Lower lobe of right lung (tissue), 2 donors: Measurements from ENCODE around the gene YIPF2. TPM values are rescaled to one million over a fixed set of nuclear protein-coding genes. Genes with fewer than 3 reads are reported as not detected.
"Not testable (repeated sequence)": the region's sequence is repeated elsewhere in the genome, so short reads cannot be mapped to it uniquely, and the experiment has no call there.

Experiments used
- ATAC-seq, 2 donors: fragments of 200-7000 bp; cut with Tn5 transposase; one replicate each; pipeline ENCODE4 v1.9.1; 2020 to 2022; ENCODE audit warnings: mild to moderate bottlenecking in 2 of 2, moderate library complexity in 2 of 2
- DNase-seq: peaks from one replicate; pipeline ENCODE4 v3.0.0-alpha.2; 2020
- H3K27ac ChIP-seq: fragments of 200-600 bp; one replicate; pipeline ENCODE4 v1.8.0; 2022
- H3K27me3 ChIP-seq: fragments of 200-600 bp; one replicate; pipeline ENCODE4 v1.8.0; 2022; ENCODE audit warnings: low read depth
- H3K36me3 ChIP-seq: fragments of 200-600 bp; one replicate; pipeline ENCODE4 v1.8.0; 2022; ENCODE audit warnings: mild to moderate bottlenecking
- H3K4me1 ChIP-seq: fragments of 200-600 bp; one replicate; pipeline ENCODE4 v1.8.0; 2022
- H3K4me3 ChIP-seq: fragments of 200-600 bp; one replicate; pipeline ENCODE4 v1.8.0; 2022; ENCODE audit warnings: mild to moderate bottlenecking
- H3K9me3 ChIP-seq: fragments of 200-600 bp; one replicate; pipeline ENCODE4 v1.8.0; 2022
- CTCF ChIP-seq: fragments of 200-600 bp; IDR thresholded peaks from one replicate; pipeline ENCODE4 v1.8.0; 2022; ENCODE audit warnings: antibody characterized with exemption, mild to moderate bottlenecking
- intact Hi-C: fragments of 100-400 bp; cut with DNase I; formaldehyde crosslinking; loops from one replicate; pipeline ENCODE4 v1.11.0; 2022
- total RNA-seq: library from RNA; stranded (reverse); fragmentation: NEBNext Ultra II Directional; extraction: Animal tissue kit (Norgen Biotek cat#: 25700); gene quantifications from one replicate; pipeline ENCODE4 v1.2.1, GENCODE V29; 2021
- donor health status: DM: no; HTN: yes; CAD: no; lungs with severe emphysema.

The YIPF2 gene
- total RNA-seq, 1 donor from 2014 or later = 42.2 TPM

GRCh38 chr19:10963865-10964264 is 35.4 kb upstream of the YIPF2 start:
- H3K4me1 ChIP-seq = peaks cover 51% of the 10 kb centered on the region
- TF ChIP-seq CTCF = no peak
- peak overlapping the region; percentile 36 for H3K27ac ChIP-seq
- H3K9me3 ChIP-seq = no peaks in the 10 kb centered on the region
- no peak overlapping the region for H3K4me3 ChIP-seq
- no peaks in the 10 kb centered on the region for H3K36me3 ChIP-seq
- H3K27me3 ChIP-seq = no peaks in the 10 kb centered on the region
- DNase-seq (no peak), ATAC-seq (no peak)
- intact Hi-C loops = no loop called here

- no peak for TF ChIP-seq CTCF
- intact Hi-C loops = no loop called here
- Histone ChIP-seq H3K27ac (peak overlapping the region; percentile 46), H3K4me3 (no peak overlapping the region), H3K36me3 (no peaks in the 10 kb centered on the region), H3K9me3 (no peaks in the 10 kb centered on the region), H3K4me1 (peaks cover 42% of the 10 kb centered on the region), H3K27me3 (no peaks in the 10 kb centered on the region)
- no peak for ATAC-seq
- DNase-seq = no peak
These were observed 34.4 kb upstream of the YIPF2 start for GRCh38 chr19:10962863-10963262.

GRCh38 chr19:10961073-10961860 is 32.8 kb upstream of the YIPF2 start:
- Histone ChIP-seq H3K27ac (peak overlapping the region; percentile 81), H3K36me3 (no peaks in the 10 kb centered on the region), H3K4me3 (peak overlapping the region; percentile 85), H3K9me3 (no peaks in the 10 kb centered on the region), H3K27me3 (no peaks in the 10 kb centered on the region), H3K4me1 (peaks cover 41% of the 10 kb centered on the region)
- no peak for TF ChIP-seq CTCF
- peak; percentile 43 to 54 for ATAC-seq
- intact Hi-C loops = no loop called here
- DNase-seq = peak; percentile 51

GRCh38 chr19:10960314-10961072 is 32.1 kb upstream of the YIPF2 start, which contains the start of gene SMARCA4:
Gene SMARCA4, plus strand, starts transcription at chr19:10961030. Its CDS starts 23,122 bp downstream, at chr19:10984152.
- Histone ChIP-seq H3K4me3 (peak within 1 kb of the TSS; percentile 89), H3K27ac (peak within 1 kb of the TSS; percentile 99), H3K27me3 (no peaks in the 10 kb centered on the region), H3K9me3 (no peaks in the 10 kb centered on the region), H3K4me1 (peaks cover 41% of the 10 kb centered on the region), H3K36me3 (no peaks in the 10 kb centered on the region)
- peak; percentile 98 for DNase-seq
- intact Hi-C loops = no loop called here
- no peak for TF ChIP-seq CTCF
- peak; percentile 96 to 99 for ATAC-seq

- H3K9me3 ChIP-seq, H3K27me3 ChIP-seq, intact Hi-C loops, H3K36me3 ChIP-seq, DNase-seq, ATAC-seq: not testable (repeated sequence)
- peak overlapping the region; percentile 99 for H3K27ac ChIP-seq
- peak overlapping the region; percentile 89 for H3K4me3 ChIP-seq
- H3K4me1 ChIP-seq = peaks cover 33% of the 10 kb centered on the region
These were observed 31.0 kb upstream of the YIPF2 start for GRCh38 chr19:10959277-10959968.
